ENCODE results near the gene PRSS57. TPM values are rescaled to one million over a fixed set of nuclear protein-coding genes. Genes with fewer than 3 reads are reported as not detected.

The PRSS57 gene
- total and polyA plus RNA-seq, 2 experiments from 2014 or later, result not detected

DNA sequence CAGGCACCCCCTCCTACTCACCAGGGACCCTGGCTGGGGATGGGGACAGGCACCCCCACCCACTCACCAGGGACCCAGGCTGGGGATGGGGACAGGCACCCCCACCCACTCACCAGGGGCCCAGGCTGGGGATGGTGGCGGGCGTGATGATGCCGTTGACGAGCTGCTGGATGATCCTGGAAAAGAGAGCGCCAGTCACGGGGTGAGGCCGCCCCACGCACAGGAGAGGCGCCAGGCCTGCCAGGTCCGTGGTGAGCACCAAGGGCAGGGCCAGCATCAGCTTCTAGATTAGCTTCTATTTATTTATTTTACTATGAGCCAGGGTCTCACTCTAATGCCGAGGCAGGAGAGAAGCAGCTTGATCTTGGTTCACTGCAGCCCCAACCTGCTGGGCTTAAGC is 45.1 kb downstream of the PRSS57 start:
- Histone ChIP-seq H3K36me3 (peaks cover 28% of the 10 kb centered on the region), H3K27ac (no peak overlapping the region), H3K27me3 (no peaks in the 10 kb centered on the region), H3K4me3 (no peak overlapping the region), H3K4me1 (ENCODE audit: low read depth) (no peaks in the 10 kb centered on the region), H3K9me3 (ENCODE audit: low read depth) (no peaks in the 10 kb centered on the region)
- DNase-seq (ENCODE audit: low read depth in 1 of 2, low spot score in 1 of 2), result no peak
- TF ChIP-seq CTCF (IDR thresholded peaks at IDR 0.05; ENCODE audit: low read depth, low read length), result no peak

- Histone ChIP-seq H3K27ac (no peak overlapping the region), H3K27me3 (no peaks in the 10 kb centered on the region), H3K4me3 (no peak overlapping the region), H3K4me1 (ENCODE audit: low read depth) (no peaks in the 10 kb centered on the region), H3K9me3 (ENCODE audit: low read depth) (no peaks in the 10 kb centered on the region), H3K36me3 (peaks cover 28% of the 10 kb centered on the region)
- no peak for DNase-seq (ENCODE audit: low read depth in 1 of 2, low spot score in 1 of 2)
- TF ChIP-seq CTCF (IDR thresholded peaks at IDR 0.05; ENCODE audit: low read depth, low read length), result no peak
These were observed 46.1 kb downstream of the PRSS57 start for GRCh38 chr19:648904-649801.

DNA sequence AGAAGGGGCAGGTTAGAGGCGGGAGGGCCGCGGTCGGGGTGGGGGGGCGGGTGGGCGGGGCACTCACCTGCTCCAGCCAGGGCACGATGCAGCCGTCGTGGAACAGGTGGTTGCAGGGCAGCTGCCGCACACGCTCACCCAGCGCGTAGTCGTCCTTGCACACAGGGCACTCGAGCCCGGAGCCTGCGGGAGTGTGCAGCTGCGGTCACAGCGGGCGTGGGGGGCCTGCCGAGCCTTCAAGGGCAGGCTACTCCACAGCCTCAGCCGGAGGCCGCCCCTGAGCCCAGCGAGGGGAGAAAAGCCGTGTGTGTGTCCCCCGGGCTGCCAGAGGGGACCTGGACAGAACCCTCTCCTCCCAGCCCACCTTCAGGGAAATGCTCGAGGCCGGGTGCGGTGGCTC is 46.9 kb downstream of the PRSS57 start:
- Histone ChIP-seq H3K9me3 (ENCODE audit: low read depth) (no peaks in the 10 kb centered on the region), H3K27ac (no peak overlapping the region), H3K36me3 (peaks cover 28% of the 10 kb centered on the region), H3K27me3 (no peaks in the 10 kb centered on the region), H3K4me1 (ENCODE audit: low read depth) (no peaks in the 10 kb centered on the region), H3K4me3 (no peak overlapping the region)
- DNase-seq (ENCODE audit: low read depth in 1 of 2, low spot score in 1 of 2), result no peak
- no peak for TF ChIP-seq CTCF (IDR thresholded peaks at IDR 0.05; ENCODE audit: low read depth, low read length)

- peaks cover 28% of the 10 kb centered on the region for H3K36me3 ChIP-seq
- H3K4me1 ChIP-seq (ENCODE audit: low read depth), result no peaks in the 10 kb centered on the region
- H3K27me3 ChIP-seq, result no peaks in the 10 kb centered on the region
- no peak for DNase-seq (ENCODE audit: low read depth in 1 of 2, low spot score in 1 of 2)
- H3K9me3 ChIP-seq (ENCODE audit: low read depth), result no peaks in the 10 kb centered on the region
- no peak for TF ChIP-seq CTCF (IDR thresholded peaks at IDR 0.05; ENCODE audit: low read depth, low read length)
- no peak overlapping the region for H3K27ac ChIP-seq
- H3K4me3 ChIP-seq, result no peak overlapping the region
These were observed 47.5 kb downstream of the PRSS57 start for GRCh38 chr19:647566-648284.

- no peak overlapping the region for H3K4me3 ChIP-seq
- H3K9me3 ChIP-seq (ENCODE audit: low read depth), result no peaks in the 10 kb centered on the region
- H3K27ac ChIP-seq, result no peak overlapping the region
- peaks cover 27% of the 10 kb centered on the region for H3K36me3 ChIP-seq
- no peak for TF ChIP-seq CTCF (IDR thresholded peaks at IDR 0.05; ENCODE audit: low read depth, low read length)
- DNase-seq (ENCODE audit: low read depth in 1 of 2, low spot score in 1 of 2), result no peak
- H3K27me3 ChIP-seq, result no peaks in the 10 kb centered on the region
- H3K4me1 ChIP-seq (ENCODE audit: low read depth), result no peaks in the 10 kb centered on the region
These were observed 48.3 kb downstream of the PRSS57 start for GRCh38 chr19:646779-647565.
